Neuronal stem cell (in vitro differentiated cells): ENCODE measurements around the gene ABI3.
"Not testable (repeated sequence)": the region's sequence is repeated elsewhere in the genome, so short reads cannot be mapped to it uniquely, and the experiment has no call there.

Experiments used
- DNase-seq: peaks from one replicate; pipeline ENCODE4 v3.0.0-alpha.2; 2013; ENCODE audit warnings: low spot score
- H2AFZ ChIP-seq: one replicate; pipeline ENCODE4 v1.6.1; 2013; ENCODE audit warnings: mild to moderate bottlenecking, low read length, inconsistent platforms
- H2AK5ac ChIP-seq: 2 replicates; pipeline ENCODE4 v1.6.1; 2013; ENCODE audit warnings: low read depth, mild to moderate bottlenecking, inconsistent platforms, low read length, moderate library complexity, mixed read lengths
- H2BK120ac ChIP-seq: 2 replicates; pipeline ENCODE4 v1.6.1; 2013; ENCODE audit warnings: low read depth, mild to moderate bottlenecking, inconsistent platforms, low read length, moderate library complexity, mixed read lengths
- H2BK12ac ChIP-seq: one replicate; pipeline ENCODE4 v1.6.1; 2013; ENCODE audit warnings: low read length, inconsistent platforms
- H2BK15ac ChIP-seq: 2 replicates; pipeline ENCODE4 v1.6.1; 2013; ENCODE audit warnings: mild to moderate bottlenecking, low read length, inconsistent platforms, mixed read lengths
- H2BK5ac ChIP-seq: one replicate; pipeline ENCODE4 v1.6.1; 2013; ENCODE audit warnings: inconsistent platforms, mild to moderate bottlenecking, low read length, moderate library complexity
- H3K14ac ChIP-seq: one replicate; pipeline ENCODE4 v1.6.1; 2013; ENCODE audit warnings: low read length, inconsistent platforms
- H3K18ac ChIP-seq: 2 replicates; pipeline ENCODE4 v1.6.1; 2013; ENCODE audit warnings: low read length, inconsistent platforms
- H3K23ac ChIP-seq: 2 replicates; pipeline ENCODE4 v1.6.1; 2013; ENCODE audit warnings: low read depth, mild to moderate bottlenecking, mixed read lengths, low read length, inconsistent platforms; ENCODE audit not compliant: poor library complexity
- H3K27ac ChIP-seq: replicated peaks from 3 replicates; pipeline ENCODE4 v1.5.1; 2013; ENCODE audit warnings: low read length, inconsistent platforms
- H3K27me3 ChIP-seq, 3 experiments: 2 replicates each; pipeline ENCODE4 v1.6.1; 2013; ENCODE audit warnings: low read length in 3 of 3, mild to moderate bottlenecking in 2 of 3, inconsistent platforms in 1 of 3, low read depth in 1 of 3, mixed read lengths in 1 of 3, moderate library complexity in 1 of 3; ENCODE audit not compliant: control insufficient read depth in 3 of 3, insufficient read depth in 3 of 3
- H3K36me3 ChIP-seq, 2 donors: replicated peaks in 1 of 2; 2 replicates each; pipeline ENCODE4 v1.6.1; 2013; ENCODE audit warnings: low read length in 2 of 2; ENCODE audit not compliant: control insufficient read depth in 2 of 2, insufficient read depth in 2 of 2
- H3K4ac ChIP-seq: 2 replicates; pipeline ENCODE4 v1.6.1; 2013; ENCODE audit warnings: inconsistent platforms, mild to moderate bottlenecking, low read length, moderate library complexity
- H3K4me1 ChIP-seq, 2 donors: 1 replicate in 1 of 2; 2 replicates in 1 of 2; pipeline ENCODE4 v1.6.1; 2013; ENCODE audit warnings: low read length in 2 of 2, low read depth in 1 of 2; ENCODE audit not compliant: control insufficient read depth in 2 of 2, insufficient read depth in 1 of 2
- H3K4me2 ChIP-seq: one replicate; pipeline ENCODE4 v1.6.1; 2013; ENCODE audit warnings: mild to moderate bottlenecking, low read length, inconsistent platforms; ENCODE audit not compliant: insufficient read depth, poor library complexity, severe bottlenecking
- H3K4me3 ChIP-seq, 2 donors: 2 replicates each; pipeline ENCODE4 v1.5.1; 2013; ENCODE audit warnings: low read length in 2 of 2, mild to moderate bottlenecking in 2 of 2, inconsistent platforms in 1 of 2, moderate library complexity in 1 of 2
- H3K79me1 ChIP-seq: one replicate; pipeline ENCODE4 v1.6.1; 2013; ENCODE audit warnings: low read depth, mild to moderate bottlenecking, inconsistent platforms, low read length, moderate library complexity
- H3K9ac ChIP-seq: one replicate; pipeline ENCODE4 v1.6.1; 2013; ENCODE audit warnings: mild to moderate bottlenecking, low read depth, low read length, inconsistent platforms; ENCODE audit not compliant: poor library complexity
- H3K9me3 ChIP-seq, 2 donors: replicated peaks in 1 of 2; 2 replicates each; pipeline versions ENCODE3 to v1.6.1; 2013; ENCODE audit warnings: low read length in 2 of 2, mild to moderate bottlenecking in 2 of 2, inconsistent platforms in 1 of 2, low read depth in 1 of 2, mixed read lengths in 1 of 2, moderate library complexity in 1 of 2; ENCODE audit not compliant: control insufficient read depth in 2 of 2, insufficient read depth in 1 of 2
- H4K8ac ChIP-seq: one replicate; pipeline ENCODE4 v1.6.1; 2013; ENCODE audit warnings: low read depth, mild to moderate bottlenecking, inconsistent platforms, low read length, moderate library complexity
- H4K91ac ChIP-seq: one replicate; pipeline ENCODE4 v1.6.1; 2013; ENCODE audit warnings: low read length, low read depth, mild to moderate bottlenecking, inconsistent platforms; ENCODE audit not compliant: poor library complexity
- WGBS, 2 donors: extraction: QIAGEN DNeasy Blood & Tissue Kit; methylation state at CpG; one replicate each; pipeline ENCODE4 v1.1.7; 2013; ENCODE audit warnings: missing lambda C conversion rate in 2 of 2, mixed read lengths in 1 of 2; ENCODE audit not compliant: insufficient read length in 2 of 2, insufficient replicate concordance in 1 of 2; ENCODE audit errors: extremely low coverage in 2 of 2; 5-methylcytosine and 5-hydroxymethylcytosine counted together

The ABI3 gene

GRCh38 chr17:49180998-49181635, 29.4 kb upstream of the ABI3 start:
- no peak overlapping the region for H3K4me3 ChIP-seq
- no peak overlapping the region for H2BK5ac ChIP-seq
- no CpG with 5 or more reads among the region's 6 CpGs for WGBS, 2 donors
- no peak overlapping the region for H2AK5ac ChIP-seq
- no peak for DNase-seq
- H3K79me1 ChIP-seq: no peaks in the 10 kb centered on the region
- H3K36me3 ChIP-seq: no peaks in the 10 kb centered on the region
- no peak overlapping the region for H2AFZ ChIP-seq
- H2BK120ac ChIP-seq: no peak overlapping the region
- peaks cover 6 to 8% of the 10 kb centered on the region in 2 donors for H3K9me3 ChIP-seq
- no peak overlapping the region for H4K8ac ChIP-seq
- no peak overlapping the region for H2BK15ac ChIP-seq
- no peak overlapping the region for H3K23ac ChIP-seq
- H2BK12ac ChIP-seq: no peak overlapping the region
- H3K14ac ChIP-seq: no peak overlapping the region
- H3K27me3 ChIP-seq: no peaks in the 10 kb centered on the region
- H4K91ac ChIP-seq: no peak overlapping the region
- no peak overlapping the region for H3K18ac ChIP-seq
- no peak overlapping the region for H3K4ac ChIP-seq
- no peaks in the 10 kb centered on the region for H3K4me1 ChIP-seq
- no peak overlapping the region for H3K9ac ChIP-seq
- H3K4me2 ChIP-seq: no peak overlapping the region
- no peak overlapping the region for H3K27ac ChIP-seq

DNA sequence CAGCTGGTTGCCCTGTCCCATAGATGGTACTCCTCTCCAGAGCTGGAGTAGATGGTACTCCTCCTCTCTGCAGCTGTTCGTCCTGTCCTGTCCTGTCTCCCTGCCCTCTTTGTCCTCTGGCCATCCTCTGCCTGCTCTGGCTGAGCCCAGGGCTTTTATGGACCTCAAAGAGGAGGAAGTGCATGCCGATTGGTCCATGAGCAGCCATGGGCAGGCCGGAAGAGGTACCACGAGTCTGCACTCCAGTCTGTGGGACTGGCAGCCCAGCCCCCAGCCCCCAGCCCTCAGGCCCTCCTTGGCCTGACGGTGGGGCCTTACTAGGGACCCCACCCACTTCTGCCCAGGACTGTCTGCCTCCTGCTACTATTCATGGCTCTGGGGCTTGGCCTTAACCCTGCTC, 27.2 kb upstream of the ABI3 start:
- H3K18ac ChIP-seq: no peak overlapping the region
- H2AFZ ChIP-seq: peak overlapping the region; percentile 7
- no peaks in the 10 kb centered on the region for H3K36me3 ChIP-seq
- H4K91ac ChIP-seq: no peak overlapping the region
- no peak overlapping the region for H3K4me2 ChIP-seq
- H2BK15ac ChIP-seq: no peak overlapping the region
- no peaks in the 10 kb centered on the region for H3K4me1 ChIP-seq
- H3K14ac ChIP-seq: no peak overlapping the region
- no peak overlapping the region for H2AK5ac ChIP-seq
- no peak overlapping the region for H2BK12ac ChIP-seq
- H3K9me3 ChIP-seq: peaks cover 0 to 4% of the 10 kb centered on the region in 2 donors
- no peak overlapping the region for H3K9ac ChIP-seq
- no peak overlapping the region for H3K4me3 ChIP-seq
- no peak overlapping the region for H2BK5ac ChIP-seq
- no peaks in the 10 kb centered on the region for H3K27me3 ChIP-seq
- no CpG with 5 or more reads among the region's 5 CpGs for WGBS, 2 donors
- no peak overlapping the region for H3K23ac ChIP-seq
- H2BK120ac ChIP-seq: no peak overlapping the region
- H3K79me1 ChIP-seq: no peaks in the 10 kb centered on the region
- DNase-seq: no peak
- no peak overlapping the region for H3K27ac ChIP-seq
- no peak overlapping the region for H4K8ac ChIP-seq
- no peak overlapping the region for H3K4ac ChIP-seq

DNA sequence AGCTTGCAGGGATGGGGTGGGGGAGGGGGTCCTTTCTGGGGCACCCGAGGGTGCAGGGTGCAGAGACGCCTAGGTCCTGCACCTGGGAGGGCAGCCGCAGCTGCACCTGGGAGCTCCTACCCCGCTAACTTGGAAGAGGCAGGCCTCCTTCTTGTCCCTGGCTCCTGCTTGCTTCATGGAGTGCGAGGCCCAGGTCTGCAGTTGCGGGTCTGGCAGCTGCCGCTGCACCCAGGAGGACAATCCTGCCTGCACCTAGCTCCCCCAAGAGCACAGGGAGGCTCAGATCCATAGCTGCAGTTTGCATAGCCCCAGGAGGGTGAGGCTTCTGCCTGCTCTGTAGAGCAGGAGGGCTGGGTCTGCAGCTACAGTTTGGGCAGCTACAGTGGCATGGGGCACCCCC, 26.7 kb upstream of the ABI3 start:
- WGBS, 2 donors: no CpG with 5 or more reads among the region's 7 CpGs
- Histone ChIP-seq H3K14ac (peak overlapping the region; percentile 89), H3K4me3 (no peak overlapping the region), H3K4me2 (no peak overlapping the region), H3K4ac (no peak overlapping the region), H2BK5ac (no peak overlapping the region), H3K27me3 (no peaks in the 10 kb centered on the region), H3K27ac (no peak overlapping the region), H2AK5ac (peak overlapping the region; percentile 74), H2BK15ac (no peak overlapping the region), H3K4me1 (no peaks in the 10 kb centered on the region), H3K9me3 (peaks cover 0 to 4% of the 10 kb centered on the region in 2 donors), H2BK120ac (no peak overlapping the region), H2BK12ac (no peak overlapping the region), H3K36me3 (no peaks in the 10 kb centered on the region), H2AFZ (peak overlapping the region; percentile 7), H4K8ac (peak overlapping the region; percentile 17), H3K9ac (no peak overlapping the region), H3K79me1 (no peaks in the 10 kb centered on the region), H3K18ac (no peak overlapping the region), H4K91ac (no peak overlapping the region), H3K23ac (peak overlapping the region; percentile 34)
- no peak for DNase-seq

GRCh38 chr17:49184522-49184921, 26.0 kb upstream of the ABI3 start:
- not testable (repeated sequence) for H3K4me1 ChIP-seq, H3K27ac ChIP-seq, DNase-seq

More at GRCh38 chr17:49184522-49184921, 26.0 kb upstream of the ABI3 start:
- not testable (repeated sequence) for H2AK5ac ChIP-seq, H3K4me3 ChIP-seq, H3K23ac ChIP-seq, H3K79me1 ChIP-seq, H2AFZ ChIP-seq, H3K9me3 ChIP-seq, H2BK120ac ChIP-seq, H3K27me3 ChIP-seq, H2BK5ac ChIP-seq, H3K4ac ChIP-seq, H3K18ac ChIP-seq, H3K36me3 ChIP-seq, H2BK15ac ChIP-seq, H4K91ac ChIP-seq, H2BK12ac ChIP-seq, H4K8ac ChIP-seq, H3K4me2 ChIP-seq, H3K9ac ChIP-seq, H3K14ac ChIP-seq
